SU-DHL-6 (cell line): ENCODE measurements around the gene PUM1.

Source experiments
- H2AFZ ChIP-seq: fragments of 200-600 bp; sonication (generic); 2 replicates; pipeline ENCODE4 v1.6.1; 2014; ENCODE audit warnings: low read depth, mild to moderate bottlenecking, moderate library complexity, mixed read lengths, antibody characterized with exemption, low read length; ENCODE audit not compliant: severe bottlenecking
- H3F3A ChIP-seq: fragments of 200-600 bp; shearing (Covaris generic); 2 replicates; pipeline ENCODE4 v1.6.0; 2016; ENCODE audit warnings: antibody characterized with exemption, mild to moderate bottlenecking; ENCODE audit not compliant: insufficient read depth
- H3K27ac ChIP-seq: fragments of 200-600 bp; sonication (generic); 2 replicates; pipeline ENCODE4 v1.5.1; 2016; ENCODE audit warnings: low read depth, mild to moderate bottlenecking, low read length, moderate library complexity, mixed read lengths
- H3K27me3 ChIP-seq: fragments of 200-600 bp; sonication (generic), shearing (Covaris generic); 2 replicates; pipeline ENCODE4 v1.6.0; 2014; ENCODE audit warnings: mild to moderate bottlenecking, low read length
- H3K36me3 ChIP-seq: fragments of 200-600 bp; sonication (generic); 2 replicates; pipeline ENCODE4 v1.6.1; 2014; ENCODE audit warnings: mild to moderate bottlenecking, low read length, mixed read lengths
- H3K4me2 ChIP-seq: fragments of 300-600, 200-600 bp; shearing (Covaris generic), sonication (generic); 2 replicates; pipeline ENCODE4 v1.6.0; 2014; ENCODE audit warnings: low read length, low read depth, mild to moderate bottlenecking; ENCODE audit not compliant: poor library complexity, severe bottlenecking
- H3K4me3 ChIP-seq: fragments of 200-600 bp; sonication (generic); 2 replicates; pipeline ENCODE4 v1.5.1; 2014; ENCODE audit warnings: antibody characterized with exemption, low read length, mild to moderate bottlenecking, mixed read lengths; ENCODE audit not compliant: insufficient read depth, poor library complexity, severe bottlenecking
- H3K79me2 ChIP-seq: fragments of 200-600 bp; sonication (generic); 2 replicates; pipeline ENCODE4 v1.6.1; 2014; ENCODE audit warnings: mild to moderate bottlenecking, low read length, moderate library complexity; ENCODE audit not compliant: insufficient read depth
- H3K9ac ChIP-seq: fragments of 200-600 bp; sonication (generic); 2 replicates; pipeline ENCODE4 v1.7.0; 2014; ENCODE audit warnings: mild to moderate bottlenecking, low read length
- H3K9me2 ChIP-seq: fragments of 200-600 bp; sonication (generic); replicated peaks from 2 replicates; pipeline ENCODE4 v1.6.1; 2014; ENCODE audit warnings: low read length; ENCODE audit not compliant: insufficient read depth
- H3K9me3 ChIP-seq: fragments of 200-600 bp; sonication (generic); 2 replicates; pipeline ENCODE4 v1.6.1; 2014; ENCODE audit warnings: low read length, mixed read lengths; ENCODE audit not compliant: insufficient read depth
- H4K20me1 ChIP-seq: fragments of 200-600 bp; sonication (generic); 2 replicates; pipeline ENCODE4 v1.6.1; 2014; ENCODE audit warnings: low read depth, mild to moderate bottlenecking, antibody characterized with exemption, low read length, moderate library complexity, mixed read lengths
- EZH2phosphoT487 ChIP-seq: fragments of 200-600 bp; sonication (generic), shearing (Covaris generic); conservative IDR thresholded peaks from 2 replicates; pipeline ENCODE4 v1.6.1; 2018; ENCODE audit warnings: mild to moderate bottlenecking, antibody characterized with exemption, low read length, moderate library complexity, mixed read lengths
- TF ChIP-seq, protein P1 (sequence below): fragments of 200-600 bp; sonication (generic); IDR thresholded peaks from one replicate; pipeline ENCODE4 v1.5.1; 2017; ENCODE audit warnings: antibody characterized with exemption, mild to moderate bottlenecking, low read length, moderate library complexity; ENCODE audit not compliant: insufficient read depth, poor library complexity, severe bottlenecking

PUM1 gene

DNA sequence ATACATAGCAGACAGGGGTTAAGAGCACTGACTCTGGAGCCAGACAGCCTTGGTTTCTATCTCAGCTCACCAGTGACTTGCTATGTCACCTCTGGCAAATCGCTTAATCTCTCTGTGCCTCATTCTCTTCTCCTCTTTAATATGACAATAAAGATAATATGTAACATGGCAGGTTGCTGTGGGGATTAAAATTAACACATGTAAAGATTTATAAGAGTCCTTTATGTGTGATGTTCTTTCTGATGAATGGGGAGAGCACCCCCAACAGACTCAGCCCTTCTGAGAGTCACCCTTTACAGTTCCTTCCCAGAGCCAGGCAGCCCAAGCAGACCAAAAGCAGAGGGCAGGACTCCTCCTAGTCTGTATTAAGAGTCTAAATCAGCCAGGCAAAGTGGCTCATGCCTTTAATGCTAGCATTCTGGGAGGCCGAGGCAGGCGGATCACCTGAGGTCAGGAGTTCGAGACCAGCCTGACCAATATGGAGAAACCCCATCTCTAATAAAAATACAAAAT lies 80.5 kb downstream of the PUM1 start:
- peaks cover 24% of the 10 kb centered on the region; the same call in 1 of the 2 replicates for H4K20me1 ChIP-seq
- TF ChIP-seq, protein P1, sequence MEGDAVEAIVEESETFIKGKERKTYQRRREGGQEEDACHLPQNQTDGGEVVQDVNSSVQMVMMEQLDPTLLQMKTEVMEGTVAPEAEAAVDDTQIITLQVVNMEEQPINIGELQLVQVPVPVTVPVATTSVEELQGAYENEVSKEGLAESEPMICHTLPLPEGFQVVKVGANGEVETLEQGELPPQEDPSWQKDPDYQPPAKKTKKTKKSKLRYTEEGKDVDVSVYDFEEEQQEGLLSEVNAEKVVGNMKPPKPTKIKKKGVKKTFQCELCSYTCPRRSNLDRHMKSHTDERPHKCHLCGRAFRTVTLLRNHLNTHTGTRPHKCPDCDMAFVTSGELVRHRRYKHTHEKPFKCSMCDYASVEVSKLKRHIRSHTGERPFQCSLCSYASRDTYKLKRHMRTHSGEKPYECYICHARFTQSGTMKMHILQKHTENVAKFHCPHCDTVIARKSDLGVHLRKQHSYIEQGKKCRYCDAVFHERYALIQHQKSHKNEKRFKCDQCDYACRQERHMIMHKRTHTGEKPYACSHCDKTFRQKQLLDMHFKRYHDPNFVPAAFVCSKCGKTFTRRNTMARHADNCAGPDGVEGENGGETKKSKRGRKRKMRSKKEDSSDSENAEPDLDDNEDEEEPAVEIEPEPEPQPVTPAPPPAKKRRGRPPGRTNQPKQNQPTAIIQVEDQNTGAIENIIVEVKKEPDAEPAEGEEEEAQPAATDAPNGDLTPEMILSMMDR: no peak
- TF ChIP-seq EZH2phosphoT487: no peak
- H3K36me3 ChIP-seq: peaks cover 25% of the 10 kb centered on the region
- peaks cover 78% of the 10 kb centered on the region for H3K79me2 ChIP-seq
- H3K9me3 ChIP-seq: no peaks in the 10 kb centered on the region
- no peak overlapping the region for H2AFZ ChIP-seq
- no peaks in the 10 kb centered on the region for H3F3A ChIP-seq
- no peak overlapping the region for H3K27ac ChIP-seq
- H3K27me3 ChIP-seq: no peaks in the 10 kb centered on the region
- no peak overlapping the region for H3K4me3 ChIP-seq
- no peak overlapping the region for H3K4me2 ChIP-seq
- no peak overlapping the region for H3K9ac ChIP-seq
- H3K9me2 ChIP-seq: no peaks in the 10 kb centered on the region

- peaks cover 75% of the 10 kb centered on the region for H3K79me2 ChIP-seq
- H3K27ac ChIP-seq: no peak overlapping the region
- no peak overlapping the region for H3K9ac ChIP-seq
- H3K27me3 ChIP-seq: no peaks in the 10 kb centered on the region
- H3K9me2 ChIP-seq: no peaks in the 10 kb centered on the region
- no peaks in the 10 kb centered on the region for H3F3A ChIP-seq
- TF ChIP-seq, protein P1: no peak
- no peak for TF ChIP-seq EZH2phosphoT487
- H3K9me3 ChIP-seq: no peaks in the 10 kb centered on the region
- no peak overlapping the region for H2AFZ ChIP-seq
- H4K20me1 ChIP-seq: peaks cover 22% of the 10 kb centered on the region; the same call in 1 of the 2 replicates
- no peak overlapping the region for H3K4me3 ChIP-seq
- peaks cover 32% of the 10 kb centered on the region for H3K36me3 ChIP-seq
- H3K4me2 ChIP-seq: no peak overlapping the region
These were observed 81.2 kb downstream of the PUM1 start for GRCh38 chr1:30984165-30984889.

DNA sequence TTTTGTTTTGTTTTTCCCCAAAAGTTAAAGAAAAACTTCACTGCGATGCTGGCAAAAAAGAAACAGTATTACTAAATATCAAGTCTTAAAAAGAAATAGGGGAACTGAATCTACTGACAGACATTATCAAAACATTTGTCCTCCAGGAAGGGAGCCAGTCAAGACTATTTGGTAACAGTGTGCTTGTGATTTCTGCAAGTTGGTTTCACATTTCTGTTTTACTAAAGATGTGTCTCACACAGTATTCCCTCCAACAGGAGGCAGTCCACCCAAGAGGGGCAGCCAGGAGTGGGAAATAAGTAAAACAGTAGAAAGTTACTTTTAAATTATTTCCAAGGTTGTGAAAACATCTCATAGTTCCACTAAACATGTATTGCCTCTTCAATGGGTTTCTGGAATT lies 82.6 kb downstream of the PUM1 start:
- peaks cover 11% of the 10 kb centered on the region; the same call in 1 of the 2 replicates for H4K20me1 ChIP-seq
- TF ChIP-seq, protein P1: no peak
- TF ChIP-seq EZH2phosphoT487: no peak
- peaks cover 66% of the 10 kb centered on the region for H3K79me2 ChIP-seq
- no peaks in the 10 kb centered on the region for H3K9me3 ChIP-seq
- H3K4me2 ChIP-seq: no peak overlapping the region
- H3K4me3 ChIP-seq: no peak overlapping the region
- H3F3A ChIP-seq: no peaks in the 10 kb centered on the region
- H3K9ac ChIP-seq: no peak overlapping the region
- H3K36me3 ChIP-seq: peaks cover 31% of the 10 kb centered on the region
- no peaks in the 10 kb centered on the region for H3K9me2 ChIP-seq
- H3K27me3 ChIP-seq: no peaks in the 10 kb centered on the region
- H2AFZ ChIP-seq: no peak overlapping the region
- no peak overlapping the region for H3K27ac ChIP-seq
